ENCODE results near the gene GPR179.

DNA sequence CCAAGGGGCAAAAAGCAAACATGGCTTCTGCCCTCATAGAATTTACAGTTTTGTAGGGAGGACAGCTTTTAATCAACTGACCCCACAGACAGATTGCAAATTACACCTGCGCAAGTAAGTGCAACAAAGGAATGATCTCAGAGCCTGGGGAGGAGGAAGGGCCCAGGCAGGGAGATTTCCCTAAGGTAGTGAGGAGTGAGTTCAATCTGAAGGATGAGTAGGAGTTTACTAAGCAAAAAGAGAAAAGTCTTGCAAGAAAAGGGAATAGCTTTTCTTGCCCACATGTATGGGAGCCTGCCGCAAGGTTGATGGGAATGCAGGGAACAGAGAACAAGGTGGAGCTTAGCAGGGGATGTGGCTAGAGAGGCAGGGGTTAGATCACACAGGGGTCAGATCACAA is 6.3 kb upstream of the GPR179 start:
- TF ChIP-seq, protein P1, sequence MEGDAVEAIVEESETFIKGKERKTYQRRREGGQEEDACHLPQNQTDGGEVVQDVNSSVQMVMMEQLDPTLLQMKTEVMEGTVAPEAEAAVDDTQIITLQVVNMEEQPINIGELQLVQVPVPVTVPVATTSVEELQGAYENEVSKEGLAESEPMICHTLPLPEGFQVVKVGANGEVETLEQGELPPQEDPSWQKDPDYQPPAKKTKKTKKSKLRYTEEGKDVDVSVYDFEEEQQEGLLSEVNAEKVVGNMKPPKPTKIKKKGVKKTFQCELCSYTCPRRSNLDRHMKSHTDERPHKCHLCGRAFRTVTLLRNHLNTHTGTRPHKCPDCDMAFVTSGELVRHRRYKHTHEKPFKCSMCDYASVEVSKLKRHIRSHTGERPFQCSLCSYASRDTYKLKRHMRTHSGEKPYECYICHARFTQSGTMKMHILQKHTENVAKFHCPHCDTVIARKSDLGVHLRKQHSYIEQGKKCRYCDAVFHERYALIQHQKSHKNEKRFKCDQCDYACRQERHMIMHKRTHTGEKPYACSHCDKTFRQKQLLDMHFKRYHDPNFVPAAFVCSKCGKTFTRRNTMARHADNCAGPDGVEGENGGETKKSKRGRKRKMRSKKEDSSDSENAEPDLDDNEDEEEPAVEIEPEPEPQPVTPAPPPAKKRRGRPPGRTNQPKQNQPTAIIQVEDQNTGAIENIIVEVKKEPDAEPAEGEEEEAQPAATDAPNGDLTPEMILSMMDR (IDR thresholded peaks at IDR 0.05; ENCODE audit: poor library complexity, severe bottlenecking) = no peak
- no peak for TF ChIP-seq POLR2AphosphoS5 (IDR thresholded peaks at IDR 0.05)
- TF ChIP-seq, protein P2, sequence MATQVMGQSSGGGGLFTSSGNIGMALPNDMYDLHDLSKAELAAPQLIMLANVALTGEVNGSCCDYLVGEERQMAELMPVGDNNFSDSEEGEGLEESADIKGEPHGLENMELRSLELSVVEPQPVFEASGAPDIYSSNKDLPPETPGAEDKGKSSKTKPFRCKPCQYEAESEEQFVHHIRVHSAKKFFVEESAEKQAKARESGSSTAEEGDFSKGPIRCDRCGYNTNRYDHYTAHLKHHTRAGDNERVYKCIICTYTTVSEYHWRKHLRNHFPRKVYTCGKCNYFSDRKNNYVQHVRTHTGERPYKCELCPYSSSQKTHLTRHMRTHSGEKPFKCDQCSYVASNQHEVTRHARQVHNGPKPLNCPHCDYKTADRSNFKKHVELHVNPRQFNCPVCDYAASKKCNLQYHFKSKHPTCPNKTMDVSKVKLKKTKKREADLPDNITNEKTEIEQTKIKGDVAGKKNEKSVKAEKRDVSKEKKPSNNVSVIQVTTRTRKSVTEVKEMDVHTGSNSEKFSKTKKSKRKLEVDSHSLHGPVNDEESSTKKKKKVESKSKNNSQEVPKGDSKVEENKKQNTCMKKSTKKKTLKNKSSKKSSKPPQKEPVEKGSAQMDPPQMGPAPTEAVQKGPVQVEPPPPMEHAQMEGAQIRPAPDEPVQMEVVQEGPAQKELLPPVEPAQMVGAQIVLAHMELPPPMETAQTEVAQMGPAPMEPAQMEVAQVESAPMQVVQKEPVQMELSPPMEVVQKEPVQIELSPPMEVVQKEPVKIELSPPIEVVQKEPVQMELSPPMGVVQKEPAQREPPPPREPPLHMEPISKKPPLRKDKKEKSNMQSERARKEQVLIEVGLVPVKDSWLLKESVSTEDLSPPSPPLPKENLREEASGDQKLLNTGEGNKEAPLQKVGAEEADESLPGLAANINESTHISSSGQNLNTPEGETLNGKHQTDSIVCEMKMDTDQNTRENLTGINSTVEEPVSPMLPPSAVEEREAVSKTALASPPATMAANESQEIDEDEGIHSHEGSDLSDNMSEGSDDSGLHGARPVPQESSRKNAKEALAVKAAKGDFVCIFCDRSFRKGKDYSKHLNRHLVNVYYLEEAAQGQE (IDR thresholded peaks at IDR 0.05; ENCODE audit: borderline replicate concordance) = no peak
- TF ChIP-seq EP300 (conservative IDR thresholded peaks at IDR 0.05; ENCODE audit: poor library complexity, severe bottlenecking) = no peak
- TF ChIP-seq EZH2 (IDR thresholded peaks at IDR 0.05; ENCODE audit: borderline replicate concordance, insufficient read depth, low read length, poor library complexity, severe bottlenecking) = no peak
- TF ChIP-seq RAD21 (conservative IDR thresholded peaks at IDR 0.05) = no peak
- no peak for TF ChIP-seq TAF1 (IDR thresholded peaks at IDR 0.05; ENCODE audit: low read depth)
- TF ChIP-seq MXI1 (conservative IDR thresholded peaks at IDR 0.05; ENCODE audit: poor library complexity, severe bottlenecking) = no peak
